ENCODE results near the gene PNPT1. TPM values are rescaled to one million over a fixed set of nuclear protein-coding genes. Genes with fewer than 3 reads are reported as not detected.

PNPT1 gene
- total RNA-seq, 1 experiment from 2014 or later: 50.9 TPM

- no peaks in the 10 kb centered on the region for H3K4me1 ChIP-seq (ENCODE audit: low read length)
- H3K9me3 ChIP-seq (ENCODE audit: low read length): no peaks in the 10 kb centered on the region
- no peak overlapping the region for H3K4me3 ChIP-seq (ENCODE audit: low read length)
- no peak overlapping the region for H3K9ac ChIP-seq (ENCODE audit: low read length)
- no peak overlapping the region for H3K4me2 ChIP-seq (ENCODE audit: low read depth, low read length, poor library complexity, severe bottlenecking)
- H3K36me3 ChIP-seq (ENCODE audit: insufficient read depth, low read length): peaks cover 41% of the 10 kb centered on the region
- H2AFZ ChIP-seq (ENCODE audit: low read length): no peak overlapping the region
- H3K27ac ChIP-seq (ENCODE audit: low read length): no peak overlapping the region
- DNase-seq: no peak
- H3K79me2 ChIP-seq (ENCODE audit: low read length): no peaks in the 10 kb centered on the region
- no peaks in the 10 kb centered on the region for H3K27me3 ChIP-seq (ENCODE audit: low read length)
- no peaks in the 10 kb centered on the region for H4K20me1 ChIP-seq (ENCODE audit: insufficient read depth, low read depth, low read length)
- no peaks in the 10 kb centered on the region for H3K9me2 ChIP-seq (replicated peaks; ENCODE audit: insufficient read depth, low read length)
Measured at GRCh38 chr2:55636831-55637230, 56.8 kb downstream of the PNPT1 start.

DNA sequence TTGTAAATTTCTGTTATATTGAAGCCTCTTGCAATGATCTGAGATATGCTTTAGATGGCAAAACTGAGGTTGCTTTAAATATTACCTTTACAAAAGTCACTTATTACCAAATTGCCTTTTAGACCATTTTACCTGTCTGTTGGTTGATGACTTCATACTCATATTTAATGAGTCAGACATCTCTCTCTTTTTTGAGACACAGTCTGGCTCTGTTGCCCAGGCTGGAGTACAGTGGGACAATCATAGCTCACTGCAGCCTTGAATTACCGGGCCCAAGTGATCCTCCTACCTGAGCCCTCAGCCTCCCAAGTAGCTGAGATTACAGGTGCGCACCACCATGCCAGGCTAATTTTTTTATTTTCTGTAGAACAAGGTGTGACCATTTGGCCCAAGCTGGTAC is 64.7 kb downstream of the PNPT1 start:
- Histone ChIP-seq H3K27ac (ENCODE audit: low read length) (no peak overlapping the region), H3K36me3 (ENCODE audit: insufficient read depth, low read length) (peaks cover 6% of the 10 kb centered on the region; the same call in 1 of the 2 replicates), H3K9me2 (replicated peaks; ENCODE audit: insufficient read depth, low read length) (no peaks in the 10 kb centered on the region), H3K27me3 (ENCODE audit: low read length) (no peaks in the 10 kb centered on the region), H2AFZ (ENCODE audit: low read length) (no peak overlapping the region), H3K4me1 (ENCODE audit: low read length) (no peaks in the 10 kb centered on the region), H3K9me3 (ENCODE audit: low read length) (no peaks in the 10 kb centered on the region), H4K20me1 (ENCODE audit: insufficient read depth, low read depth, low read length) (no peaks in the 10 kb centered on the region), H3K79me2 (ENCODE audit: low read length) (peaks cover 17% of the 10 kb centered on the region), H3K9ac (ENCODE audit: low read length) (no peak overlapping the region), H3K4me3 (ENCODE audit: low read length) (no peak overlapping the region), H3K4me2 (ENCODE audit: low read depth, low read length, poor library complexity, severe bottlenecking) (no peak overlapping the region)
- DNase-seq: no peak

- Histone ChIP-seq H3K9me2 (replicated peaks; ENCODE audit: insufficient read depth, low read length) (no peaks in the 10 kb centered on the region), H3K9me3 (ENCODE audit: low read length) (no peaks in the 10 kb centered on the region), H3K9ac (ENCODE audit: low read length) (no peak overlapping the region), H3K79me2 (ENCODE audit: low read length) (peaks cover 27% of the 10 kb centered on the region), H3K36me3 (ENCODE audit: insufficient read depth, low read length) (peaks cover 3% of the 10 kb centered on the region; the same call in 1 of the 2 replicates), H3K4me3 (ENCODE audit: low read length) (no peak overlapping the region), H3K27ac (ENCODE audit: low read length) (no peak overlapping the region), H4K20me1 (ENCODE audit: insufficient read depth, low read depth, low read length) (no peaks in the 10 kb centered on the region), H2AFZ (ENCODE audit: low read length) (no peak overlapping the region), H3K4me2 (ENCODE audit: low read depth, low read length, poor library complexity, severe bottlenecking) (no peak overlapping the region), H3K27me3 (ENCODE audit: low read length) (no peaks in the 10 kb centered on the region), H3K4me1 (ENCODE audit: low read length) (no peaks in the 10 kb centered on the region)
- DNase-seq: no peak
Measured at GRCh38 chr2:55627915-55628314, 65.7 kb downstream of the PNPT1 start.

- DNase-seq: no peak
- Histone ChIP-seq H3K4me2 (ENCODE audit: low read depth, low read length, poor library complexity, severe bottlenecking) (no peak overlapping the region), H3K27ac (ENCODE audit: low read length) (no peak overlapping the region), H3K4me3 (ENCODE audit: low read length) (no peak overlapping the region), H3K9me2 (replicated peaks; ENCODE audit: insufficient read depth, low read length) (no peaks in the 10 kb centered on the region), H3K36me3 (ENCODE audit: insufficient read depth, low read length) (0 out of 2 replicates have a peak, but pooled peaks cover 4% of the 10 kb centered on the region), H3K9ac (ENCODE audit: low read length) (no peak overlapping the region), H3K27me3 (ENCODE audit: low read length) (no peaks in the 10 kb centered on the region), H3K9me3 (ENCODE audit: low read length) (no peaks in the 10 kb centered on the region), H2AFZ (ENCODE audit: low read length) (no peak overlapping the region), H3K79me2 (ENCODE audit: low read length) (peaks cover 82% of the 10 kb centered on the region), H4K20me1 (ENCODE audit: insufficient read depth, low read depth, low read length) (peaks cover 15% of the 10 kb centered on the region; the same call in 1 of the 2 replicates), H3K4me1 (ENCODE audit: low read length) (peaks cover 17% of the 10 kb centered on the region)
Measured at GRCh38 chr2:55621802-55622201, 71.8 kb downstream of the PNPT1 start.

- H3K27ac ChIP-seq (ENCODE audit: low read length): 0 out of 2 replicates have a peak overlapping the region, but pooled peaks have one; percentile 80
- H3K9me2 ChIP-seq (replicated peaks; ENCODE audit: insufficient read depth, low read length): no peaks in the 10 kb centered on the region
- no peak overlapping the region for H2AFZ ChIP-seq (ENCODE audit: low read length)
- H3K9me3 ChIP-seq (ENCODE audit: low read length): no peaks in the 10 kb centered on the region
- peaks cover 87% of the 10 kb centered on the region for H3K79me2 ChIP-seq (ENCODE audit: low read length)
- H4K20me1 ChIP-seq (ENCODE audit: insufficient read depth, low read depth, low read length): peaks cover 15% of the 10 kb centered on the region; the same call in 1 of the 2 replicates
- DNase-seq: peak; percentile 79
- H3K4me3 ChIP-seq (ENCODE audit: low read length): peak overlapping the region; percentile 83; the same call in 1 of the 2 replicates
- peak overlapping the region; percentile 88 for H3K4me2 ChIP-seq (ENCODE audit: low read depth, low read length, poor library complexity, severe bottlenecking)
- peaks cover 7% of the 10 kb centered on the region for H3K36me3 ChIP-seq (ENCODE audit: insufficient read depth, low read length)
- H3K4me1 ChIP-seq (ENCODE audit: low read length): peaks cover 21% of the 10 kb centered on the region
- H3K27me3 ChIP-seq (ENCODE audit: low read length): no peaks in the 10 kb centered on the region
- H3K9ac ChIP-seq (ENCODE audit: low read length): peak overlapping the region; percentile 88; the same call in 1 of the 2 replicates
Measured at GRCh38 chr2:55620123-55620779, 73.4 kb downstream of the PNPT1 start.

DNA sequence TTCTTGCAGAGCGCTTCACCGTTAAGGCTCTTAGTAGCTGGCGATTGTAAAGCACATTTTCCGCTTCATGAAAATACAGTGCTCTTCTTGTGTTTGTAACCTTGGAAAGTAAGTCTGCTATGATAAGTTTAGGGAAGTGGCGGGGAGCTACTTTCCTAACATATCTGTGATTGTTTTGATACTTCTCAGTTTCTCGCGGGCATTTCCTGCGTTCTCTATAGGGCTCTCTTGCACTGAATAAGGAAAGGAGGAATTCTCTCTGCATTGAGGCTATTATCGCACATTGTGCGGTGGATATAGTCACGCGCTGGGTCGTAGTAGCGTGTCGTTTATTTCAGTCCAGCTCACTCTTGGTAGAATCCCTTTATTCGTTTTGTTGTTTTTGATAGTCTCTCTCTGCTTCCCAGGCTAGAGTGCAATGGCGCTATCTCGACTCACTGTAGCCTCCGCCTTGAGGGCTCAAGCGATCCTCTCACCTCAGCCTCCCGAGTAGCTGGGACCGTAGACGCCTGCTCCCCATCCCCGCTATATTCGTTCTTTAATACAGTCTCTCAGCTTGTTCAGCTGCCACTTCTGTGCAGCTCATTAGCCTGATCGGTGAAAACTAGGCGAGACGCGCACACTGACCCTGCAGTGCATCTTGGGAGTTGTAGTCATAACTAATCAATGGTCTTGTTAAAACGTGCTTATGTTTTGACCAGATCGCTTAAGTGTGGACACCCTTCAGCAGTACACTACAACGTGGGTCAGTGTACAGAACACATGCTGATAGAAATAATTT is 75.2 kb downstream of the PNPT1 start:
- peaks cover 15% of the 10 kb centered on the region; the same call in 1 of the 2 replicates for H4K20me1 ChIP-seq (ENCODE audit: insufficient read depth, low read depth, low read length)
- peaks cover 97% of the 10 kb centered on the region for H3K79me2 ChIP-seq (ENCODE audit: low read length)
- H3K36me3 ChIP-seq (ENCODE audit: insufficient read depth, low read length): peaks cover 25% of the 10 kb centered on the region
- peaks cover 26% of the 10 kb centered on the region for H3K4me1 ChIP-seq (ENCODE audit: low read length)
- peak overlapping the region; percentile 88 for H3K9ac ChIP-seq (ENCODE audit: low read length)
- peak overlapping the region; percentile 80 for H3K27ac ChIP-seq (ENCODE audit: low read length)
- no peaks in the 10 kb centered on the region for H3K9me3 ChIP-seq (ENCODE audit: low read length)
- no peaks in the 10 kb centered on the region for H3K27me3 ChIP-seq (ENCODE audit: low read length)
- no peaks in the 10 kb centered on the region for H3K9me2 ChIP-seq (replicated peaks; ENCODE audit: insufficient read depth, low read length)
- H3K4me2 ChIP-seq (ENCODE audit: low read depth, low read length, poor library complexity, severe bottlenecking): peak overlapping the region; percentile 88
- H3K4me3 ChIP-seq (ENCODE audit: low read length): peak overlapping the region; percentile 83
- DNase-seq: peak; percentile 86
- no peak overlapping the region for H2AFZ ChIP-seq (ENCODE audit: low read length)

DNA sequence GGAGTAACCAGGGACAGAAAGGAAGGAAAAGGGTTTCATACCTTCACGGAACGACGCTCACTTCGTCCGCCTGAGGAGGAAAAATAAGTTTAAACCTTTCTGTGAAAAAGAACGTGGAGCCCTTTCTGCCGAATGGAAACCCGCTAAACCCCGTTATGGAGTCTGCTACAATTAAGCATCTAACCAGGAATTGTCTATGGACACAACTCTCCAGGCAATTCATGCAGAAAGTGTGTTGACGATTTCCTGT is 75.7 kb downstream of the PNPT1 start:
- Histone ChIP-seq H3K4me3 (ENCODE audit: low read length) (peak overlapping the region; percentile 83), H3K4me1 (ENCODE audit: low read length) (peaks cover 26% of the 10 kb centered on the region), H3K9me2 (replicated peaks; ENCODE audit: insufficient read depth, low read length) (no peaks in the 10 kb centered on the region), H3K79me2 (ENCODE audit: low read length) (peaks cover 97% of the 10 kb centered on the region), H2AFZ (ENCODE audit: low read length) (no peak overlapping the region), H3K27ac (ENCODE audit: low read length) (peak overlapping the region; percentile 80), H3K4me2 (ENCODE audit: low read depth, low read length, poor library complexity, severe bottlenecking) (peak overlapping the region; percentile 88), H3K27me3 (ENCODE audit: low read length) (no peaks in the 10 kb centered on the region), H3K9ac (ENCODE audit: low read length) (peak overlapping the region; percentile 88), H4K20me1 (ENCODE audit: insufficient read depth, low read depth, low read length) (peaks cover 15% of the 10 kb centered on the region; the same call in 1 of the 2 replicates), H3K9me3 (ENCODE audit: low read length) (no peaks in the 10 kb centered on the region), H3K36me3 (ENCODE audit: insufficient read depth, low read length) (peaks cover 30% of the 10 kb centered on the region)
- DNase-seq: no peak

All from Karpas-422 (cell line).